GM12864 (cell line): ENCODE data around the gene MPHOSPH8.
"Not testable (repeated sequence)": the region's sequence is repeated elsewhere in the genome, so short reads cannot be mapped to it uniquely, and the experiment has no call there.

ENCODE experiments used
- DNase-seq: peaks from one replicate; pipeline ENCODE4 v3.0.0-alpha.2; 2011; ENCODE audit warnings: low read depth
- H3K4me3 ChIP-seq: 2 replicates; pipeline ENCODE4 v1.5.1; 2011; ENCODE audit warnings: mild to moderate bottlenecking, low read depth, low read length, control low read depth
- TF ChIP-seq, protein P1 (sequence below): IDR thresholded peaks from 2 replicates; pipeline ENCODE4 v1.5.1; 2011; ENCODE audit warnings: low read depth, mild to moderate bottlenecking, moderate library complexity, low read length, control low read depth, inconsistent platforms; ENCODE audit errors: missing control alignments

The MPHOSPH8 gene

DNA sequence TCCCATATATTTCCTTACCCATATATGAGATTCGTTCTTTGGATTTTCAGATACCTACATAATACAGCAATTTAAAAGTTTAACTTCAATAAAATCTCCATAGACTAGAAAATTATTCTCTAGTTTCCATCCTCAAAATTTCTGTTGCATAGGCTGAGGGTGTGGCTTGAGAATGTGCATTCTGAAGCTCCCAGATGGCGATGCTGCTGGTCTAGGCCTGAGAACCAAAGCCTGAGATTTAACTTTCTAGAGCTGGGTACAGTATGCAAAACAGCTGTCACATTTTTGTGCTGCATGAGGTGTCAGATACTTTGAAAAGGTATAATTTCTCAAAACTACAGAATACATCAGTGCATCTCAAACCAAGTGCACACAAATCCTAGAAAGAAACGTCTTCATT lies 42.7 kb downstream of the MPHOSPH8 start:
- TF ChIP-seq, protein P1, sequence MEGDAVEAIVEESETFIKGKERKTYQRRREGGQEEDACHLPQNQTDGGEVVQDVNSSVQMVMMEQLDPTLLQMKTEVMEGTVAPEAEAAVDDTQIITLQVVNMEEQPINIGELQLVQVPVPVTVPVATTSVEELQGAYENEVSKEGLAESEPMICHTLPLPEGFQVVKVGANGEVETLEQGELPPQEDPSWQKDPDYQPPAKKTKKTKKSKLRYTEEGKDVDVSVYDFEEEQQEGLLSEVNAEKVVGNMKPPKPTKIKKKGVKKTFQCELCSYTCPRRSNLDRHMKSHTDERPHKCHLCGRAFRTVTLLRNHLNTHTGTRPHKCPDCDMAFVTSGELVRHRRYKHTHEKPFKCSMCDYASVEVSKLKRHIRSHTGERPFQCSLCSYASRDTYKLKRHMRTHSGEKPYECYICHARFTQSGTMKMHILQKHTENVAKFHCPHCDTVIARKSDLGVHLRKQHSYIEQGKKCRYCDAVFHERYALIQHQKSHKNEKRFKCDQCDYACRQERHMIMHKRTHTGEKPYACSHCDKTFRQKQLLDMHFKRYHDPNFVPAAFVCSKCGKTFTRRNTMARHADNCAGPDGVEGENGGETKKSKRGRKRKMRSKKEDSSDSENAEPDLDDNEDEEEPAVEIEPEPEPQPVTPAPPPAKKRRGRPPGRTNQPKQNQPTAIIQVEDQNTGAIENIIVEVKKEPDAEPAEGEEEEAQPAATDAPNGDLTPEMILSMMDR, result no peak
- DNase-seq, result no peak
- H3K4me3 ChIP-seq, result no peak overlapping the region

DNA sequence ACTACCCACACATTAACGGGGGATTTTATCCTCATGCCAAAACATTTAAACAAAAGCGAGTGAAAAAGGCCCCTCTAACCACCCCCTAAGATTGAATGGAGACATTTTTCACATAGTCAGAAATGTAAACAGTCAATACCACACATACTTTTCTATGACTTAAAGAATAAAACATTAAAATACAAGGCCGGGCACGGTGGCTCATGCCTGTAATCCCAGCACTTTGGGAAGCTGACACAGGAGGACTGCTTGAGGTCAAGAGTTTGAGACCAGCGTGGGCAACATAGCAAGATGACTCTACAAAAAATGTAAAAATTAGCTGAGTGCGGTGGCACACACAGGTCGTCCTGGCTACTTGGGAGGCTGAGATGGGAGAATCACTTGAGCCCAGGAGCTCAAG lies 47.3 kb downstream of the MPHOSPH8 start:
- H3K4me3 ChIP-seq, result no peak overlapping the region
- DNase-seq, result no peak
- TF ChIP-seq, protein P1, result no peak

DNA sequence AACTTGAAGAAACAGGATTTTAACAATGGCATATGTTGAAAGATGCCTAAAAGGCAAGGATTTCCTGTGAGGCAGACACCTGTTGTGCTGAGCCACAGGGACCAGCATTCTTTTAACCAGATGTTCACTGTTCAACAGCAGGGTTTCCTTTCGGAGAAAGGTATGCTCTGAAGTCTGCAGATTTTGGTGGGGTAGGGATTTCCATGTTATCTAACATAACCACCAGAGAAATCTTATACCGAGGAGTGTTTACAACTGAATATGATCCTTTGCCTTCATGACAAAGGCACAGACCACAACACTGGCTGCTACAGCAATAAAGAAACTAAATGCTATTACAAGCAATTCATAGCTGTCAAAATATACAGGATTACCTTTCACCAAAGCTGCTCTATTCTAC lies 48.1 kb downstream of the MPHOSPH8 start:
- H3K4me3 ChIP-seq, result no peak overlapping the region
- TF ChIP-seq, protein P1, result no peak
- DNase-seq, result no peak

DNA sequence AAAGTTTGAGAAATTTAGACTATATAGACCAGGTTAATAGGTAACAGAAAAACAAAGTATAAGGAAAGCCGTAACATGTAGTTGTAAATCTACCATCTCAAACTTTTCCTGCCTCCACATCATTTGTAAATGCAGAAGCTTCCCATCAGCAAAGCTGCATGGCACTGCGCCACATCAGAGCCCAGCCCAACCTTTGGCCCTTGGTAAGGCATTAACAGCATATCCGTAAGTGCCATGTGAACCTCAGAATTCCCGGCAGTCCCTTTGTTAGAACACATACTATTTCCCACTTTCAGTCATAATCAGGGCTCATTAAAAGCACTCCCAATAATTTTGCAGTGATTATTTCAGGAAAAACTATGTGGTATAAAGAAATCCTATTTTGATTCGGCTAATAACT lies 51.6 kb downstream of the MPHOSPH8 start:
- H3K4me3 ChIP-seq, result no peak overlapping the region
- DNase-seq, result no peak
- TF ChIP-seq, protein P1, result no peak

DNA sequence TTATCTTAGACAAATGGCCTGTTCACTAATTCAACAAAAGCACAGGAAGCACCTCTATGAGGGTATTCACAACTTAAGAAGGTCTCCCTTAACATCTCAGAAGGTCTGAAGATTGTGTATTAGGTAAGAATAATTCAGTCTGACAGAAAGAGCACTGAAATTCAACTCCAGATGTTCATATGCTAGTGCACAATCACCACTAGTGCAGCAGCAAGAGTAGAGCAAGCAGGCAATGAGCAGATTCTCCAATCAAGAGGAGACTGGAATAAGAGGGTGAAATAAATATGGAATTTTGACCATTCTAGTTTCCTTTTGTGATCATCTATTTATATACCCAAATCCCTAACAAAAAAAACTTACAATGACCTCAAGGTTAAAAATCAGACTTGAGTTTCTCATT lies 52.0 kb downstream of the MPHOSPH8 start:
- H3K4me3 ChIP-seq, result no peak overlapping the region
- TF ChIP-seq, protein P1, result no peak
- no peak for DNase-seq

DNA sequence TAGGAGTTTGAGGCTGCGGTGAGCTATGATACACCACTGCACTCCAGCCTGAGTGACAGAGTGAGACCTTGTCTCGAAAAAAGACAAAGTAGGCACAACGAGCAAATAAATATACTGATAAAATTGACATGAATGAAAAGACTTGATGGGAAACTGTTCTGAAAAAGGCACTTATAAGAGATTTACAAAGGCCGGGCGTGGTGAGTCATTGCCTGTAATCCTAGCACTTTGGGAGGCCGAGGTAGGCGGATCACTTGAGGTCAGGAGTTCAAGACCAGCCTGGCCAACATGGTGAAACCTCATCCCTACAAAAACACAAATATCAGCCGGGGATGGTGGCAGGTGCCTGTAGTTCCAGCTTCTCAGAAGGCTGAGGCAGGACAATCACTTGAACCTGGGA lies 58.0 kb downstream of the MPHOSPH8 start:
- not testable (repeated sequence) for DNase-seq, H3K4me3 ChIP-seq

DNA sequence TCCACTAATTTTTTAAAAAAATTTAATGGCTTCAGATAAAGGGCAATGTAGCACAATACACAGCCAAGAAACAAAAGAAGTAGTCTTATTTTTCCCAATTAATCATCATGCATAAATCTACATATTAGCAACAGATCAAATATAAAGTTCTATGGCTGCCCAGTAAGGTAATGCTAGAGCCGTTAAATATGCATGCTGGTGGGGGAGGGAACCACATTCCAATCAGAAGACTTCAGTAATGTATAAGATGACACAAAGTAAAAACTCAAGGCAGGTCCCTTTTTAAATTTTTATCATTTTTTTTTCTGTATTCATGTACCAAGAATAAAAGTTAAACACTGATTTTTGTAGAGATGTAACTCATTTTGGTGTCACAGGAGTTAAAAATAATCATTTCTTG lies 62.0 kb downstream of the MPHOSPH8 start:
- no peak for DNase-seq
- H3K4me3 ChIP-seq, result no peak overlapping the region
- TF ChIP-seq, protein P1, result no peak

DNA sequence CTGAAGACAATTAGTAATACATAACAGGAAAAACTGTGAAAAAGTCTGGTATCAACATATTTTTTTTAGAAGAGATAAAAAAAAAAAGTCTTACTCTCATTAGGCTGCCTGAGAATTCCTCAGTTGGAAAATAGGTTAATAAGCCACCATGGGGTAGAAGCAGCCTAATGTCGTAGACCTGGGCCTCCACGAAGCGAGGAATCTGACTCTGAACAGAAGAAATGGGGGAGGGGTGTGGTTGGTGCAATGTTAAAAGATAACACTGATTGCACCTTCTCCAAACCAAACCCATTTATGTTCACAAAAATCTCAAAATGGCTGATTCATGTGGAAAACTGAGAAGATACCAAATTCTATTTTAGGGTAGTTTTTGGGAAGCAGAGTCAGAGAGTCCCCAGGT lies 62.4 kb downstream of the MPHOSPH8 start:
- no peak for DNase-seq
- TF ChIP-seq, protein P1, result no peak
- H3K4me3 ChIP-seq, result no peak overlapping the region

DNA sequence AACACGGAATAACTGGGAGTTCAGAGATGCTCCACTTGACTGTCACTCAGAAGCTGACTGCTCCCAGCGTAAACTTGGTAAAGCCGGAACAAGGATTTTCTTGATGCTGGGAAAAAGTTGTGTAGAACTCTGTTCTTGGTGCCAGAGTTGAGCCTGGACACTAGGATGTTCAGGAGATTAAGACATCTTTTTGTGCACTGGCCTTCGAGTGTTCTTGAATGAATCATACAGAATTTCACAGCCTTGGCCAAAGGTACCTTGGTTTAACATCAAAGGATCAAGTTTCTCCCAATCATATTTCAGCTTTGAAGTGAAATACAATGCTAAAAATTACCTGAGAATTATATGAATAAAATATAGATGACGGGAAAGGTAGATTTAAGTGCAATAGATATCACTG lies 67.5 kb downstream of the MPHOSPH8 start:
- H3K4me3 ChIP-seq, DNase-seq: not testable (repeated sequence)

DNA sequence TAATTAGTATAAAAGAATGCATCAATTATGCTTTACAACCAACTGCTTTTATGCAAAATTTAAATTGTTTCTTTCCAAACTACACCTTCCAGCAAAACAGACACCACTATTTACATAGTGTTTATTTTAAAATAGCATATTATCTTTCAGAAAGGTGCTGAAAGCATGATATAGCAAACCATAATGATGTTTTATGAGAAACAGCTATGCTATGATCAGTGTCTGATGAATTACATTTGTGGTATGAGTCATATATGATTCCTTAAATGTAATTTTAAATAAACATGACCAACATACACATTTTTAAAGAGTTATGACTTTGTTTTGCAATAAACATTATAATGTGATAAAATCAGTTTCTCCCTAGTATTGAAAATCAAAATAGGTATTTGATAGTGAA lies 68.2 kb downstream of the MPHOSPH8 start:
- DNase-seq, H3K4me3 ChIP-seq: not testable (repeated sequence)

DNA sequence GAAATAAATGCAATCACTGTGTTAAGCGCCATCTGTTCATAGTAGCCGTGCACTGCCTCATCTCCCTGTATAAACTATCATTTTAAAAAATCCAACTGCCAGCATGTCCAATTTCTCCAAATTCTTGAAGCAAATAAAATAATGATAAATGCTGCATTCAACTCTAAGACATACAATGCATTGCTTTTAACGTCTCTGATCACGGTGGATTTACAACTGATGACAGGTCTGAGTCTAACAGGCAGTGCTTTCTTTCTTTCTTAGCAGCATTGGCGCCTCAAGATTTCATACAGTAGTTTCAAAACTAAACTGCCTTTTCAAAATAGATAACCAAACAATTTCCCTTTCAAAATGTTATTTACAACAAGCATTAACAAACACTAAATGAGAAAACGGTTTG lies 70.8 kb downstream of the MPHOSPH8 start:
- DNase-seq, result not testable (repeated sequence)

More for the DNA sequence above, 70.8 kb downstream of the MPHOSPH8 start:
- not testable (repeated sequence) for H3K4me3 ChIP-seq
